Measurements from ENCODE around the gene DAGLA.
"Not testable (repeated sequence)": the region's sequence is repeated elsewhere in the genome, so short reads cannot be mapped to it uniquely, and the experiment has no call there.

- TF ChIP-seq CTCF (IDR thresholded peaks at IDR 0.05; ENCODE audit: low read length); EZH2 (IDR thresholded peaks at IDR 0.05; ENCODE audit: borderline replicate concordance, low read length): not testable (repeated sequence)
Measured at GRCh38 chr11:61673946-61674467, 6.2 kb upstream of the DAGLA start.

Measured in OCI-LY1 (cell line).